Suprapubic skin (tissue), 4 donors: Measurements from ENCODE around the gene MTF1. TPM values are rescaled to one million over a fixed set of nuclear protein-coding genes. Genes with fewer than 3 reads are reported as not detected.

Experiments
- DNase-seq, 2 donors: peaks; one replicate each; pipeline ENCODE4 v3.0.0-alpha.2; 2019; ENCODE audit warnings: low spot score in 2 of 2
- H3K27ac ChIP-seq: fragments of 200-600 bp; sonication (generic); one replicate; pipeline ENCODE4 v1.5.1; 2019
- H3K27me3 ChIP-seq: fragments of 200-600 bp; sonication (generic); one replicate; pipeline ENCODE4 v1.5.1; 2019
- H3K36me3 ChIP-seq: fragments of 200-600 bp; sonication (generic); one replicate; pipeline ENCODE4 v1.5.1; 2019
- H3K4me1 ChIP-seq: fragments of 200-600 bp; sonication (generic); one replicate; pipeline ENCODE4 v1.5.1; 2019
- H3K4me3 ChIP-seq: fragments of 200-600 bp; sonication (generic); one replicate; pipeline ENCODE4 v1.5.1; 2019; ENCODE audit warnings: mild to moderate bottlenecking
- H3K9me3 ChIP-seq: fragments of 200-600 bp; sonication (generic); one replicate; pipeline ENCODE4 v1.5.1; 2019
- CTCF ChIP-seq, 2 donors: fragments of 200-600 bp in 1 of 2; fragments of 450-650 bp in 1 of 2; sonication (generic) in 1 of 2; IDR thresholded peaks; one replicate each; pipeline ENCODE4 v1.5.1; 2016 to 2019; ENCODE audit warnings: antibody characterized with exemption in 2 of 2, mild to moderate bottlenecking in 1 of 2, moderate library complexity in 1 of 2
- EP300 ChIP-seq: sonication (generic); formaldehyde crosslinking; IDR thresholded peaks from one replicate; pipeline ENCODE4 v1.6.1; 2017; ENCODE audit warnings: antibody characterized with exemption
- POLR2A ChIP-seq, 2 donors: fragments of 450-650 bp; IDR thresholded peaks; one replicate each; pipeline ENCODE4 v1.6.1; 2017; ENCODE audit warnings: antibody characterized with exemption in 2 of 2, mild to moderate bottlenecking in 2 of 2, moderate library complexity in 2 of 2
- POLR2AphosphoS5 ChIP-seq, 3 donors: sonication (generic); formaldehyde crosslinking; IDR thresholded peaks; one replicate each; pipeline ENCODE4 v1.6.1; 2017; ENCODE audit warnings: antibody characterized with exemption in 3 of 3
- WGBS: methylation state at CpG from one replicate; pipeline ENCODE4 v1.1.5; 2018; 5-methylcytosine and 5-hydroxymethylcytosine counted together
- total RNA-seq, 4 donors: library from RNA; depleted of rRNA; stranded (reverse); fragments of >200 nt; gene quantifications; one replicate each; pipeline ENCODE4 v1.1.0, GENCODE V29; 2016

The MTF1 gene
- total RNA-seq, 4 donors from 2014 or later: 8.8 to 13.5 (median 11.2) TPM

- H3K36me3 ChIP-seq: peaks cover 48% of the 10 kb centered on the region
- H3K27me3 ChIP-seq: no peaks in the 10 kb centered on the region
- TF ChIP-seq EP300 (no peak), POLR2AphosphoS5 (IDR thresholded peaks at IDR 0.05) (no peak), POLR2A (IDR thresholded peaks at IDR 0.05) (no peak), CTCF (IDR thresholded peaks at IDR 0.05) (no peak)
- H3K4me3 ChIP-seq: no peak overlapping the region
- 57% methylated on average over 6 of the region's 6 CpGs for WGBS
- no peak for DNase-seq
- H3K27ac ChIP-seq: peak overlapping the region; percentile 70
- H3K4me1 ChIP-seq: peaks cover 5% of the 10 kb centered on the region
- H3K9me3 ChIP-seq: no peaks in the 10 kb centered on the region
Observed at GRCh38 chr1:37865348-37866120, 6.1 kb upstream of the MTF1 start.

GRCh38 chr1:37862330-37862729 lies 2.9 kb upstream of the MTF1 start:
- Histone ChIP-seq H3K4me1 (peaks cover 22% of the 10 kb centered on the region), H3K4me3 (no peak overlapping the region), H3K36me3 (peaks cover 26% of the 10 kb centered on the region), H3K9me3 (no peaks in the 10 kb centered on the region), H3K27me3 (no peaks in the 10 kb centered on the region), H3K27ac (peak overlapping the region; percentile 46)
- no peak for DNase-seq
- WGBS: 85% methylated on average over 3 of the region's 3 CpGs
- TF ChIP-seq POLR2A (IDR thresholded peaks at IDR 0.05) (no peak), EP300 (no peak), CTCF (IDR thresholded peaks at IDR 0.05) (no peak), POLR2AphosphoS5 (IDR thresholded peaks at IDR 0.05) (no peak)

GRCh38 chr1:37861151-37861550 lies 1.8 kb upstream of the MTF1 start:
- TF ChIP-seq POLR2A (IDR thresholded peaks at IDR 0.05) (no peak), EP300 (no peak), CTCF (IDR thresholded peaks at IDR 0.05) (no peak), POLR2AphosphoS5 (IDR thresholded peaks at IDR 0.05) (no peak)
- Histone ChIP-seq H3K27me3 (no peaks in the 10 kb centered on the region), H3K9me3 (no peaks in the 10 kb centered on the region), H3K27ac (no peak overlapping the region), H3K4me1 (peaks cover 26% of the 10 kb centered on the region), H3K4me3 (no peak overlapping the region), H3K36me3 (peaks cover 31% of the 10 kb centered on the region)
- WGBS: 70% methylated on average over 4 of the region's 4 CpGs
- no peak for DNase-seq

GRCh38 chr1:37860346-37860666 lies 914 bp upstream of the MTF1 start:
- TF ChIP-seq POLR2A (IDR thresholded peaks at IDR 0.05): no peak
- no peak for TF ChIP-seq POLR2AphosphoS5 (IDR thresholded peaks at IDR 0.05)
- no peak for TF ChIP-seq CTCF (IDR thresholded peaks at IDR 0.05)
- TF ChIP-seq EP300: no peak
- H3K4me3 ChIP-seq: peak overlapping the region; percentile 97

GRCh38 chr1:37858931-37859506 lies 373 bp downstream of the MTF1 start:
- DNase-seq: no peak
- WGBS: 3% methylated on average over 21 of the region's 21 CpGs
- H3K4me3 ChIP-seq: peak overlapping the region; percentile 97
- H3K9me3 ChIP-seq: no peaks in the 10 kb centered on the region
- no peaks in the 10 kb centered on the region for H3K27me3 ChIP-seq
- H3K27ac ChIP-seq: peak overlapping the region; percentile 95
- H3K4me1 ChIP-seq: peaks cover 35% of the 10 kb centered on the region
- TF ChIP-seq EP300: no peak
- no peak for TF ChIP-seq POLR2AphosphoS5 (IDR thresholded peaks at IDR 0.05)
- TF ChIP-seq CTCF (IDR thresholded peaks at IDR 0.05): no peak
- TF ChIP-seq POLR2A (IDR thresholded peaks at IDR 0.05): no peak
- H3K36me3 ChIP-seq: peaks cover 23% of the 10 kb centered on the region

More at GRCh38 chr1:37860346-37860666, 914 bp upstream of the MTF1 start:
- no peaks in the 10 kb centered on the region for H3K27me3 ChIP-seq
- H3K9me3 ChIP-seq: no peaks in the 10 kb centered on the region
- peaks cover 29% of the 10 kb centered on the region for H3K4me1 ChIP-seq
- no peak for DNase-seq
- H3K27ac ChIP-seq: peak overlapping the region; percentile 95
- WGBS: 31% methylated on average over 5 of the region's 5 CpGs
- H3K36me3 ChIP-seq: peaks cover 24% of the 10 kb centered on the region
